PC-3 (cell line): Measurements from ENCODE around the gene RRP9.

Experiments used
- EZH2 ChIP-seq: fragments of 300-600 bp; sonication (generic); IDR thresholded peaks from one replicate; pipeline ENCODE4 v1.6.1; 2017; ENCODE audit warnings: antibody characterized with exemption, mild to moderate bottlenecking, low read length; ENCODE audit not compliant: unreplicated experiment
- TF ChIP-seq, protein P1 (sequence below): fragments of 300-600 bp; sonication (generic); conservative IDR thresholded peaks from 2 replicates; pipeline ENCODE4 v1.5.1; 2017; ENCODE audit warnings: antibody characterized with exemption, low read depth, mild to moderate bottlenecking, low read length

DNA sequence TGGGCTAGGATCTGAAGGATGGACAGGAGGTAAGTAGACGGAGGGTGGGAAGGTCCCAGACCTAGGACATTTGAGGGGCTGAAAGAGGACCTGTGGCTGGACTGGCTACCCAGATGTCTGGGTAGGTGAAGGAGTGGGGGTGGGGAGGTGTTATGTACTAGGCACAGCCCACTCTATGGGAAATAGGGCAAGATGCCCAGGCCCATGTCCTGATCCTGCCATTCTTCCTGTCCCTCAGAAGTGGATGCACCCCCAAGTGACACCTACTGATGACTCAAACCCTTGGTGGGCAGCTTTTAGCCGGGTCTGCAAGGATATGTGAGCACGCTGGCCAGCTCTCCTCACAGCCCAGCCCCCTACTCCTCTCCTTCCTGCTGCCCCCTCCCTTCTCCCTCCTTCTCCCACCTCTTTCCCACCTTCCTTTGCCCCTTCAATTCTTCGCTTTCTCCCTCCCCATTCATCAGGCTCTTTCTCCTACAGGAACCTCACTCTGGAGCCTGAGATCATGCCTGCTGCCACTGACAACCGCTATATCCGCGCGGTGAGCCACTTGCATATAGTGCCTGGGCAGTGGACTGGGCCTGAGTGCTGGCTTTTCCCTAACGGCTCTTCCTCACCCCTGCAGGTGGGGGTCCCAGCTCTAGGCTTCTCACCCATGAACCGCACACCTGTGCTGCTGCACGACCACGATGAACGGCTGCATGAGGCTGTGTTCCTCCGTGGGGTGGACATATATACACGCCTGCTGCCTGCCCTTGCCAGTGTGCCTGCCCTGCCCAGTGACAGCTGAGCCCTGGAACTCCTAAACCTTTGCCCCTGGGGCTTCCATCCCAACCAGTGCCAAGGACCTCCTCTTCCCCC, 46.8 kb upstream of the RRP9 start:
- TF ChIP-seq EZH2, result no peak
- TF ChIP-seq, protein P1, sequence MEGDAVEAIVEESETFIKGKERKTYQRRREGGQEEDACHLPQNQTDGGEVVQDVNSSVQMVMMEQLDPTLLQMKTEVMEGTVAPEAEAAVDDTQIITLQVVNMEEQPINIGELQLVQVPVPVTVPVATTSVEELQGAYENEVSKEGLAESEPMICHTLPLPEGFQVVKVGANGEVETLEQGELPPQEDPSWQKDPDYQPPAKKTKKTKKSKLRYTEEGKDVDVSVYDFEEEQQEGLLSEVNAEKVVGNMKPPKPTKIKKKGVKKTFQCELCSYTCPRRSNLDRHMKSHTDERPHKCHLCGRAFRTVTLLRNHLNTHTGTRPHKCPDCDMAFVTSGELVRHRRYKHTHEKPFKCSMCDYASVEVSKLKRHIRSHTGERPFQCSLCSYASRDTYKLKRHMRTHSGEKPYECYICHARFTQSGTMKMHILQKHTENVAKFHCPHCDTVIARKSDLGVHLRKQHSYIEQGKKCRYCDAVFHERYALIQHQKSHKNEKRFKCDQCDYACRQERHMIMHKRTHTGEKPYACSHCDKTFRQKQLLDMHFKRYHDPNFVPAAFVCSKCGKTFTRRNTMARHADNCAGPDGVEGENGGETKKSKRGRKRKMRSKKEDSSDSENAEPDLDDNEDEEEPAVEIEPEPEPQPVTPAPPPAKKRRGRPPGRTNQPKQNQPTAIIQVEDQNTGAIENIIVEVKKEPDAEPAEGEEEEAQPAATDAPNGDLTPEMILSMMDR, result no peak
